Measurements from ENCODE around the gene MROH8.

DNA sequence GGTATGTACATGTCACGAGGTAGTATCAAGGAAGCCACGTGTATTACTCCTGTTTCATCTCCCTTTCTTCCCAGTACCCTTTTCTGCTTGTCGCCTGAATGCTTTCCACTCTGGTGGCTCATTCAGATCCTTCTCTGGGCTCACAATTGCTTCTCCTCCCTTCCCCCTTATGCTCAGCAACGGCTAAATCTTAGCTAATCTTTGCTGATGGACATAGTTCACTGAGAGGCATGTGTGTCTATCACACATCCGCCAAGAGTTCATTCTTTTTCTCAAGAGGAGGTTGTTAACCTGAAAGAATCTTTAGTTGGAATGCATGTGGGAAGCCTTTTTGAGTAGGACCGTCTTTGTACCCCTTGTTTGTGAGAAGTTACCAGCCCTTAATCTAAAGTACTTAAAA lies 25.8 kb upstream of the MROH8 start:
- TF ChIP-seq ZNF670 (tag by site-specific recombination; IDR thresholded peaks at IDR 0.05; ENCODE audit: low read depth) (no peak), HOXA7 (CRISPR knock-in tag; IDR thresholded peaks at IDR 0.05; ENCODE audit: borderline replicate concordance) (no peak), ZNF132 (tag by site-specific recombination; IDR thresholded peaks at IDR 0.05; ENCODE audit: borderline replicate concordance) (no peak), CTCF (tag by site-specific recombination; IDR thresholded peaks at IDR 0.05) (no peak), ZNF580 (tag by site-specific recombination; IDR thresholded peaks at IDR 0.05) (no peak)
